Skeletal muscle tissue (tissue), 4 donors: ENCODE results near the gene ZWILCH. TPM values are rescaled to one million over a fixed set of nuclear protein-coding genes. Genes with fewer than 3 reads are reported as not detected.

Experiments
- H3K27ac ChIP-seq: one replicate; pipeline ENCODE4 v1.7.0; 2013; ENCODE audit warnings: mild to moderate bottlenecking, low read depth, low read length, inconsistent platforms
- H3K27me3 ChIP-seq, 3 donors: one replicate each; pipeline ENCODE4 v1.7.0; 2013; ENCODE audit warnings: low read length in 3 of 3; ENCODE audit not compliant: control insufficient read depth in 3 of 3, insufficient read depth in 3 of 3
- H3K36me3 ChIP-seq, 3 donors: one replicate each; pipeline ENCODE4 v1.7.0; 2013; ENCODE audit warnings: low read length in 3 of 3; ENCODE audit not compliant: control insufficient read depth in 3 of 3, insufficient read depth in 3 of 3
- H3K4me1 ChIP-seq, 3 donors: one replicate each; pipeline ENCODE4 v1.7.0; 2013; ENCODE audit warnings: low read length in 3 of 3, mild to moderate bottlenecking in 3 of 3; ENCODE audit not compliant: control insufficient read depth in 3 of 3, insufficient read depth in 3 of 3
- H3K4me3 ChIP-seq, 3 donors: one replicate each; pipeline ENCODE4 v1.7.0; 2013; ENCODE audit warnings: low read length in 3 of 3
- H3K9ac ChIP-seq, 3 donors: one replicate each; pipeline ENCODE4 v1.7.0; 2013; ENCODE audit warnings: low read length in 3 of 3, mild to moderate bottlenecking in 3 of 3, moderate library complexity in 2 of 3, low read depth in 1 of 3
- H3K9me3 ChIP-seq, 3 donors: one replicate each; pipeline ENCODE4 v1.7.0; 2013; ENCODE audit warnings: low read length in 3 of 3; ENCODE audit not compliant: control insufficient read depth in 3 of 3
- total RNA-seq: library from RNA; depleted of rRNA; stranded (reverse); fragments of >200 nt; gene quantifications from one replicate; pipeline ENCODE4 v1.2.3, GENCODE V29; 2014
- donor health status: Osteomylitis.

Gene ZWILCH
- total RNA-seq, 1 donor from 2014 or later = 14.1 TPM

GRCh38 chr15:66523926-66524325 lies 18.8 kb downstream of the ZWILCH start:
- Histone ChIP-seq H3K4me3 (no peak overlapping the region), H3K27ac (no peak overlapping the region), H3K27me3 (no peaks in the 10 kb centered on the region), H3K36me3 (peaks cover 0 to 8% (median 0%) of the 10 kb centered on the region in 3 donors), H3K9me3 (no peaks in the 10 kb centered on the region), H3K9ac (no peak overlapping the region), H3K4me1 (no peaks in the 10 kb centered on the region)

- no peak overlapping the region for H3K4me3 ChIP-seq
- no peaks in the 10 kb centered on the region for H3K4me1 ChIP-seq
- no peaks in the 10 kb centered on the region for H3K27me3 ChIP-seq
- H3K36me3 ChIP-seq = peaks cover 0 to 8% (median 0%) of the 10 kb centered on the region in 3 donors
- no peaks in the 10 kb centered on the region for H3K9me3 ChIP-seq
- no peak overlapping the region for H3K27ac ChIP-seq
- H3K9ac ChIP-seq = no peak overlapping the region
These were observed 19.7 kb downstream of the ZWILCH start for GRCh38 chr15:66524838-66525237.

DNA sequence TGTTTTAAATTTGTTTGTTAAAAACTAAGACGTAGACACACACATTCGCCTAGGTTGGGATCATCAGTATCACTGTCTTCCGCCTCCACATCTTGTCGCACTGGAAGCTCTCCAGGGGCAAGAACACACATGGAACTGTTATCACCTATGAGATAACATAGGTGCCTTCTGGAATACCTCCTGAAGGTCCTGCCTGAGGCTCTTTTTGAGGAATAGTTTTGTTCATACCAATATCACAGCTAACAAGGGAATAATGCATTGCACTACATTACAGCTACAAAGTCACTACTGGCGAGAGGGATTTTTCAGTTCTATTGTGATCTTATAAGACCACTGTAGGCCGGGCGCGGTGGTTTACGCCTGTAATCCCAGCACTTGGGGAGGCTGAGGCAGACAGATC lies 29.9 kb downstream of the ZWILCH start:
- H3K27me3 ChIP-seq = no peaks in the 10 kb centered on the region
- H3K36me3 ChIP-seq = peaks cover 0 to 7% (median 2%) of the 10 kb centered on the region in 3 donors
- no peak overlapping the region for H3K4me3 ChIP-seq
- H3K9ac ChIP-seq = no peak overlapping the region
- H3K27ac ChIP-seq = no peak overlapping the region
- H3K4me1 ChIP-seq = no peaks in the 10 kb centered on the region
- H3K9me3 ChIP-seq = no peaks in the 10 kb centered on the region

DNA sequence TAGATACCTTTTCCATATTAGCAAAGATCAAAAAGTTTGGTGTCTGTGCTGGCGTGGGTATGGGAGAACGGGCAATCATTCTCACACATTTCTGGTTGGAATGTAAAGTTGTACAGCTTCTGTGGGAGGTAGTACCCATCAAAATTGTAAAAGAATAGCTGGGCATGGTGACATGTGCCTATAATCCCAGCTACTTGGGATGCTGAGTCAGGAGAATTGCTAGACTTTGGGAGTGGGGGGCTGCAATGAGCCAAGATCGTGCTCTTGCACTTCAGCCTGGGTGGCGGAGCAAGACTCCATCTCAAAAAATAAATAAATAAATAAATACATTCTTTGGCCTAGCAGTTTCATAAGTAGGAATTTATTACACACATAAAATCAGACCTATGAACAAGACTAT lies 37.8 kb downstream of the ZWILCH start:
- H3K27ac ChIP-seq = no peak overlapping the region
- H3K4me3 ChIP-seq = no peak overlapping the region
- H3K9ac ChIP-seq = no peak overlapping the region
- H3K4me1 ChIP-seq = no peaks in the 10 kb centered on the region
- H3K27me3 ChIP-seq = no peaks in the 10 kb centered on the region
- peaks cover 0 to 7% (median 0%) of the 10 kb centered on the region in 3 donors for H3K36me3 ChIP-seq
- H3K9me3 ChIP-seq = no peaks in the 10 kb centered on the region

DNA sequence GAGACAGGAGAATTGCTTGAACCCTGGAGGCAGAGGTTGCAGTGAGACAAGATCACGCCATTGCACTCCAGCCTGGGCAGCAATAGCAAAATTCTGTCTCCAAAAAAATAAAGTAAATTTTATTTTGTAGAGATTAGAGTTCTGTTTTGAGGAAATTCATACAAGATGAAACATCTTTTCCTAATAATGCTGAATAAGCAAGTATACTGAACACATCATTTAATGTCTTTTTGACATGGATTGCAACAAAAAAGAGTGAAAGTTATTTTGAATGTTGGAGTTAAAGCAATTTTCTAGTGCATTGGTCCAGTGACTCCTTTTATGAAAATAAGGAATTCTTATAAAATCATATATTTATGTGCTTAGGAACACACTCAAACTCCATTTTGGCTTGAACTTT lies 40.1 kb downstream of the ZWILCH start:
- Histone ChIP-seq H3K36me3 (peaks cover 0 to 2% (median 0%) of the 10 kb centered on the region in 3 donors), H3K27ac (no peak overlapping the region)

DNA sequence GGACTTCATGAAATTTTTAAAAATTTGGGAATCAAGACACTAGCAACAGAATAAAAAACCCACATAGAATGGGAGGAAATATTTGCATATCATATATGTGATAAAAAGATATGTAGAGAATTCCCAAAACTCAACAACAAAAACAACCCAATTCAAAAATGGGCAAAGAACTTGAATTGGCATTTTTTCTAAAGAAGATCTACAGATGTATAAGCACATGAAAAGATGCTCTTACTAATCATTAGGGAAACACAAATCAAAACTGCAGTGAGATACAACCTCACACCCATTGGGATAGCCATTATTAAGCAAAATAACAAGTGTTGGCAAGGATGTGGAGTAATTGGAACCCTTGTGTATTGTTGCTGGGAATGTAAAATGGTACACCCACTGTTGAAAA lies 50.6 kb downstream of the ZWILCH start:
- no peak overlapping the region for H3K4me3 ChIP-seq

More for the DNA sequence above, 40.1 kb downstream of the ZWILCH start:
- Histone ChIP-seq H3K27me3 (no peaks in the 10 kb centered on the region), H3K4me1 (no peaks in the 10 kb centered on the region), H3K9me3 (no peaks in the 10 kb centered on the region), H3K9ac (no peak overlapping the region), H3K4me3 (no peak overlapping the region)

DNA sequence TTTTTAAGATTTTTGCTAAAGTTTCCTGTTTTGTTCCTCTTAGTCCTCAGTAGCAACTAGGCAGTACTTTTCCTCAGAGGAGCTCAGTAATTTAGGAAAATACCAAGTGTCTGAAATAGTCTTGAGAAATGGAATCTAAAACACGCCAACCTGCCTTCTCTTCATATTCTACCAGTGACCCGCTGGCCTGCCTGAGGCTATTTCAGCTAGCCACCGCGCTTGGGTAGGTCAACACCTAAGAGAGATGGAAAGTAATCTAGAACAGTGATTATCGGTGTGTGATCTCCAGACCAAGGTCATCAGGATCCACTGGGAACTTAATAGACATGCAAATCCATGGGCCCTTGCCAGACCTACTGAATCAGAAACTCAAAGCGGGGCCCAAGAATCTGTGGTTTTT lies 53.1 kb downstream of the ZWILCH start:
- Histone ChIP-seq H3K4me1 (no peaks in the 10 kb centered on the region), H3K9ac (no peak overlapping the region), H3K4me3 (no peak overlapping the region), H3K36me3 (no peaks in the 10 kb centered on the region), H3K9me3 (no peaks in the 10 kb centered on the region), H3K27ac (no peak overlapping the region), H3K27me3 (no peaks in the 10 kb centered on the region)

More for the DNA sequence above, 50.6 kb downstream of the ZWILCH start:
- Histone ChIP-seq H3K27me3 (no peaks in the 10 kb centered on the region), H3K9me3 (no peaks in the 10 kb centered on the region), H3K4me1 (no peaks in the 10 kb centered on the region), H3K9ac (no peak overlapping the region), H3K27ac (no peak overlapping the region), H3K36me3 (no peaks in the 10 kb centered on the region)

DNA sequence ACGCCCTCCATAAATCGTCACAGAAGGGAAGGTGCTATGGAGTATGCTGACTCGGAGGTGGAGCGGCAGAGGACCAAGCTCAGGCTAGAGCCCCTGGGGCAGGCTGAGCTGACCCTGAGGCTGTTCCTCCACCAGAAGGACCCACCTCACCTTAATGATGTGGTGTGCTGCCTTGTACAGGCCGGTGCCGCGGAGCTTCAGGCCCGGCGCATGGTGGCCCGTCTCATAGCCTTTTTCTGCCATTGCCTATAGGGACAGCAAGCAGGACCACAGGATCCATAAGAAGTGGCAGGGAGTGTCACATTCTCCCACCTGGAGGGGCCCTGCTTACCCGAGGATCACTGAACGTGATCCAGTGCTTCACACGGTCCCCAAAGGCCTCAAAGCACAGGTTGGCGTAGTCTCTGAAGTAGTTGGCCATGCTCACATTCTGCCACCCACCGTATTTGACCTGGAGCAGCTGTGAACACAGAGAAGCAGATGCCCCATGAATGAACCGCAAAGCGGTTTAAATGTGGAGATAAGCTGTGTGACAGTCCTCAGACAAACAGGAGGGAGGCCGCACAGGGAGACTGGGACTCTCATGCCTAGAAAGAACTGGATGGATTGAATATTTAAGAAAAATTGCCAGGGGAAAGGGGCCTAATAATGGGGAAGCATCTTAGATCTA lies 55.9 kb downstream of the ZWILCH start:
- no peak overlapping the region for H3K9ac ChIP-seq
- H3K4me3 ChIP-seq = no peak overlapping the region
- H3K9me3 ChIP-seq = no peaks in the 10 kb centered on the region
- H3K4me1 ChIP-seq = no peaks in the 10 kb centered on the region
- H3K36me3 ChIP-seq = no peaks in the 10 kb centered on the region
- no peak overlapping the region for H3K27ac ChIP-seq
- no peaks in the 10 kb centered on the region for H3K27me3 ChIP-seq

DNA sequence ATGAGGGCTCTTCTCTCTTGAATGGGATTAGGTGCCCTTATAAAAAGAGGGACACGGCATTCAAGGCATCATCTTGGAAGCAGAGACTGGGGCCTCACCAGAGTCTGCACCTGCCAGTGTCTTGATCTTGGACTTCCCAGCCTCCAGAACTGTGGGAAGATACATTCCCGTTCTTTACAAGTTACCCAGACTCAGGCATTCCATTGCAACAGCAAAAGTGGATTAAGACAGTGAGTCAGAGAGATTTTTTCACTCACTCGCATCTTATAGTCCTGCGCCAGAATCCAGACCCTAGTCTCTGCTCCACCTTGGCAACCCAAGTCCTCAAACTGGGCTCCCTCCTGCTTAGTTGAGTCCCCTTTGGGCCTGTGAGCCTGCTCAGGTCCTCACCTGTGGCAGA lies 58.0 kb downstream of the ZWILCH start:
- Histone ChIP-seq H3K36me3 (no peaks in the 10 kb centered on the region), H3K4me3 (no peak overlapping the region), H3K9ac (no peak overlapping the region), H3K27me3 (no peaks in the 10 kb centered on the region), H3K27ac (no peak overlapping the region), H3K4me1 (peaks cover 0 to 3% (median 0%) of the 10 kb centered on the region in 3 donors), H3K9me3 (no peaks in the 10 kb centered on the region)

DNA sequence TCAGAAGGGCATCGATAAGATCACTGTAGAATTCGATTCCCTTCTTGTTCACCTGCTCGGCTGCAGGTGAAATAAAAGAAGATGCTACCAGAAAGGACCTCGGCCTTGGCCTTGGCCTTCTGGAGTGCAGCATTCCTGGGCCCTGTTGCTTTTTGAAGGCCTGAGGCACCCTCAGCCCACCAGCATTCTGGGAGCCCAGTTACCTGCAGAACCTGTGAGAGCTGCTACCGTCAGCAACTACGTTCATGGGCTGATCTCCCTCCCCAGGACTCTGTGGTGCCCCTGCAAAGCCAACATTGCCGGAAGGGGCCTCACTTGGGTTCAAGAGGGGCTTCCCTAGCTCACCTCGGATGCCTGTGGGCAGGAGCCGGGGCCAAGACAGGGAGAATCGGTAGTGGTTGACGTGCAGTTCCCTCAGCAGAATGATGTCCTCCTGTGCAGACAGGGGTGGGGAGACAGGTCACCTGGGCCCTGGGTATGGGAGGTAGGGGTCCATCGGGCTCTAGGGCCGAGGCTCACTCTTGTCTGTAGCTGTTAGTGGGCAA lies 58.5 kb downstream of the ZWILCH start:
- Histone ChIP-seq H3K36me3 (no peaks in the 10 kb centered on the region), H3K27me3 (no peaks in the 10 kb centered on the region), H3K4me3 (no peak overlapping the region), H3K27ac (no peak overlapping the region), H3K4me1 (peaks cover 0 to 3% (median 0%) of the 10 kb centered on the region in 3 donors), H3K9me3 (no peaks in the 10 kb centered on the region), H3K9ac (no peak overlapping the region)
